Measurements from ENCODE around the gene NME9. TPM values are rescaled to one million over a fixed set of nuclear protein-coding genes. Genes with fewer than 3 reads are reported as not detected.

The NME9 gene
- total RNA-seq, 4 donors from 2014 or later, result 0.47 to 0.54 TPM; not detected in 2

DNA sequence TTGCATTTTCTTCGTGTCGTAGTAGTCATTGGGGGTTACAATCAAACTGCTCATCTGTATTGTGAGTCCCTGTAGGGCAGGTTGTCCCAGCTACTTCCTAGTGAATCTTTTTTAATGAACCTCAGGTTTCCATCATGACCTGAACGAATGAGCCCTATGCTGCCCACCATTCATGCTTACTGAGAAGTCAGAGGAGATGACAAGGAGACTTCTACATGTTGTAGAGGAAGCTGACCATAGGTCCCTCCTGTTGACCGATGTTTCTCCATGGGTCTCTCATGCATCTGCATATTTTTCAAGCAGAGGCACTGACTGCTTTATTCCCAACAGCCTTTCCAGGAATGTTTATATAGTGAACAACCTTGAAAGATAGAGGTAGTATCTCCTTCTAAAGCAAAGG lies 5.0 kb upstream of the NME9 start:
- H3K36me3 ChIP-seq, result no peaks in the 10 kb centered on the region
- no peak for ATAC-seq
- H3K27ac ChIP-seq, result no peak overlapping the region
- H3K4me3 ChIP-seq, result no peak overlapping the region
- TF ChIP-seq, protein P1, sequence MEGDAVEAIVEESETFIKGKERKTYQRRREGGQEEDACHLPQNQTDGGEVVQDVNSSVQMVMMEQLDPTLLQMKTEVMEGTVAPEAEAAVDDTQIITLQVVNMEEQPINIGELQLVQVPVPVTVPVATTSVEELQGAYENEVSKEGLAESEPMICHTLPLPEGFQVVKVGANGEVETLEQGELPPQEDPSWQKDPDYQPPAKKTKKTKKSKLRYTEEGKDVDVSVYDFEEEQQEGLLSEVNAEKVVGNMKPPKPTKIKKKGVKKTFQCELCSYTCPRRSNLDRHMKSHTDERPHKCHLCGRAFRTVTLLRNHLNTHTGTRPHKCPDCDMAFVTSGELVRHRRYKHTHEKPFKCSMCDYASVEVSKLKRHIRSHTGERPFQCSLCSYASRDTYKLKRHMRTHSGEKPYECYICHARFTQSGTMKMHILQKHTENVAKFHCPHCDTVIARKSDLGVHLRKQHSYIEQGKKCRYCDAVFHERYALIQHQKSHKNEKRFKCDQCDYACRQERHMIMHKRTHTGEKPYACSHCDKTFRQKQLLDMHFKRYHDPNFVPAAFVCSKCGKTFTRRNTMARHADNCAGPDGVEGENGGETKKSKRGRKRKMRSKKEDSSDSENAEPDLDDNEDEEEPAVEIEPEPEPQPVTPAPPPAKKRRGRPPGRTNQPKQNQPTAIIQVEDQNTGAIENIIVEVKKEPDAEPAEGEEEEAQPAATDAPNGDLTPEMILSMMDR (IDR thresholded peaks at IDR 0.05), result no peak
- TF ChIP-seq EP300 (IDR thresholded peaks at IDR 0.05) (no peak), POLR2AphosphoS5 (IDR thresholded peaks at IDR 0.05) (no peak), POLR2A (IDR thresholded peaks at IDR 0.05) (no peak)
- H3K27me3 ChIP-seq, result no peaks in the 10 kb centered on the region
- H3K9me3 ChIP-seq, result no peaks in the 10 kb centered on the region
- H3K4me1 ChIP-seq, result peaks cover 0 to 5% (median 0%) of the 10 kb centered on the region in 3 donors
- 48 to 86% methylated on average over 3 to 4 of the region's 4 CpGs for WGBS, 2 donors (ENCODE audit: low coverage in 1 of 2)

DNA sequence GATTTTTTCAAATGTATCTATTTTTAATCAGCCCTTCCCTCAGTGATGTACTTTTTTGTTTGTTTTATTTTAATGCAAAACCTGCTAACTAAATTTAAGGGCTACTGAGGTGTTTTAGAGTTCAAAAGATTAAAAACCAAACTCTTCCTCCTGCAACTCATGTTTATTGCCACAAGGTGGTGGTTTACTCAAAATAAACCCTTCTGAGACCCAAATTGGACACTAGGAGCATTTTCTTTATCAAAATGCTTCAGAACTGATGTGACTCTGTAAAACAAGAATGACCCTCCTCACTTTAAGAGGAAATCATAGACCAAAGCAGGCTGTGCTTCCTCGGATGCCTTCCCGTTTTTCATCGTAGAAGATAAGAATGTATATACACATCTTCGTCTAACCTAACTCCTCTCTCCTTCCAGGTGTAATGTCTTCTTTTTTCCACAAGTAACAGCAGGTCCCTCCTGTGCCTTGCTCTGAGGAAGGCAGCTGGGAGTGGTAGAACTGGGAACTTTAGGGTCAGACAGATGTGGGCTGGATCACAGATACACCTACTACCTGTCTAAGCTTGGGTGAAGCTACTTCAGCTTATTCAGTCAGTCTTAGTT lies 2.9 kb upstream of the NME9 start:
- no peak for ATAC-seq
- TF ChIP-seq, protein P1 (IDR thresholded peaks at IDR 0.05), result peak; percentile 43 to 73 (median 71)
- no peak for TF ChIP-seq EP300 (IDR thresholded peaks at IDR 0.05)
- 9 to 31% methylated on average over 4 of the region's 4 CpGs for WGBS, 2 donors (ENCODE audit: low coverage in 1 of 2)

DNA sequence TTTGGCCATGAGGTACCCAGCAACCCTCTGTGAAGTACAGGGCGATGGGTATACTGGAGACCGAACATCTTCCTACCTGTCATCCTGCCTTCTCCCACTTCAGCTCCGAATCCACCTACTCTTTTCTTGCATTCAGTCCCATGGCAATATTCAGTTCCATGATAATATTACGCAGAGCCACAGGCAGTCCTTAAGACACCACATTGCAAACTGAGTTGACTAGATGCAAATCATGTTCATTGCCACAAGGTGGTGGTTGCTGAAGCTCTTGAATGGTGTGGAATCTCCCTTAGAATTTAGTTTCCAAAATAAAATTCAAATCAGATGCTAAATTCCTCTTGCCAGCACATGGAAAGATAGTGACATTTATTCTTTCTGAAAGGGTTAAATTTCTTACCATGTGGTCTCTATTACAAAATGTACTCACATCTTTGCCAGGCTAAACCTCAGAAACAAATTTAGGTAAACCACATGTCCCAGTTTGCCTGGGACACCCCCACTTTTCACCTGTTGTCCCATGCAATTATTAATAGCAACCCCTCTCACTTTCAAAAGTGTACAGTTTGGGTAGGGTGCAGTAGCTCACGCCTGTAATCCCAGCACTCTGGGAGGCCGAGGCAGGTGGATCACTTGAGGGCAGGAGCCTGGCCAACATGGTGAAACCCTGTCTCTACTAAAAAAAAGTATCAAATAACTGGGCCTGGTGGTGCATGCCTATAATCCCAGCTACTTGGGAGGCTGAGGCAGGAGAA lies 1.7 kb upstream of the NME9 start:
- H3K27me3 ChIP-seq, result no peaks in the 10 kb centered on the region
- H3K4me3 ChIP-seq, result no peak overlapping the region
- peaks cover 0 to 22% (median 5%) of the 10 kb centered on the region in 3 donors for H3K4me1 ChIP-seq
- no peak for ATAC-seq
- whole genome bisulfite sequencing, 2 donors (ENCODE audit: low coverage in 1 of 2), result 91 to 98% methylated on average over 4 of the region's 6 CpGs
- no peak for TF ChIP-seq POLR2AphosphoS5 (IDR thresholded peaks at IDR 0.05)
- TF ChIP-seq EP300 (IDR thresholded peaks at IDR 0.05), result no peak
- TF ChIP-seq, protein P1 (IDR thresholded peaks at IDR 0.05), result peak in 3 of 4 experiments; percentile 14 to 20 (median 19)
- no peak overlapping the region for H3K27ac ChIP-seq
- H3K9me3 ChIP-seq, result no peaks in the 10 kb centered on the region
- no peaks in the 10 kb centered on the region for H3K36me3 ChIP-seq

More for the DNA sequence above, 2.9 kb upstream of the NME9 start:
- H3K4me3 ChIP-seq, result no peak overlapping the region
- no peaks in the 10 kb centered on the region for H3K27me3 ChIP-seq
- peaks cover 0 to 22% (median 5%) of the 10 kb centered on the region in 3 donors for H3K4me1 ChIP-seq
- no peaks in the 10 kb centered on the region for H3K36me3 ChIP-seq
- H3K9me3 ChIP-seq, result no peaks in the 10 kb centered on the region
- no peak overlapping the region for H3K27ac ChIP-seq

DNA sequence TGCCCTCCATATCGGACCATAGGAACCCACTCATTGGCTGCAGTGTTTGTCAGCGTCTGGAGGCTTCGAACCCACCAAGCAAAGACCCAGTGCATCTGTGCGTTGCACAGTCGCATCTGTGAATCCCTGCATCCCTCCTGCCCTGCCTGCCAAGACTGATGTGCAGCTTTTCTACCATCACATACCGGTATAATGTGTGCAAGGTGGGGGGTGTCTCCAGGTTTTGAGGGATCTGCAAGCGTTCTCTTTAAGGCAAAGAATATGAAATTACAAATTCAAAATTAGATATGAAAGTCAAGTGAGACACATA lies 288 bp upstream of the NME9 start:
- Histone ChIP-seq H3K36me3 (no peaks in the 10 kb centered on the region), H3K27ac (peak overlapping the region in 3 of 4 donors; percentile 52 to 76 (median 53)), H3K27me3 (no peaks in the 10 kb centered on the region), H3K4me1 (peaks cover 0 to 22% (median 5%) of the 10 kb centered on the region in 3 donors), H3K9me3 (no peaks in the 10 kb centered on the region), H3K4me3 (peak overlapping the region; percentile 46 to 57)
- 21% methylated on average over 2 of the region's 7 CpGs; no CpG with 5 or more reads in 1 of the 2 donors for WGBS, 2 donors (ENCODE audit: low coverage in 1 of 2)
- no peak for TF ChIP-seq EP300 (IDR thresholded peaks at IDR 0.05)
- TF ChIP-seq POLR2A (IDR thresholded peaks at IDR 0.05), result no peak
- TF ChIP-seq POLR2AphosphoS5 (IDR thresholded peaks at IDR 0.05), result no peak
- TF ChIP-seq, protein P1 (IDR thresholded peaks at IDR 0.05), result no peak
- ATAC-seq, result no peak

DNA sequence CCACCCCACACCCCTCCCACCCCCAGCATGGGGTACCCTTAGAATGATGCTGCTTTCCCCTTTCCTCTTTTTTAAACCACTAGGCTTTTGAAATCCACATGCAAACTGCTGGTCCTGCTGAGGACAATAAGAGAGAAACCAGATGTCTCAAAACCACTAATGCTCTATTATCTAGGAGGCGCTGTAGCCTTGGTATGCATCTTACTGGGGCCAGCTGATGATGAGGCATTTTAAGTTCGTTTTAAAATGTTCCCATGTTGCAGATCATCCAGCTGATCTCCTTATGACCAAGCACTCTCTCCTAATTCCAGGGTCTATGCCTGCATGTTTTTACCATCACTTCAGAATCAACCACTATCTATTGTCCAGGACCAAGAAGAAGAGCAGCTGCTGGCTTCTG lies 1.3 kb downstream of the NME9 start:
- H3K27ac ChIP-seq, result no peak overlapping the region
- no peaks in the 10 kb centered on the region for H3K36me3 ChIP-seq
- ATAC-seq, result no peak
- TF ChIP-seq EP300 (IDR thresholded peaks at IDR 0.05) (no peak), POLR2AphosphoS5 (IDR thresholded peaks at IDR 0.05) (no peak), POLR2A (IDR thresholded peaks at IDR 0.05) (no peak)
- TF ChIP-seq, protein P1 (IDR thresholded peaks at IDR 0.05), result no peak
- H3K4me1 ChIP-seq, result peaks cover 0 to 22% (median 5%) of the 10 kb centered on the region in 3 donors
- WGBS, 2 donors (ENCODE audit: low coverage in 1 of 2), result 19 to 31% methylated on average over 2 of the region's 2 CpGs
- H3K9me3 ChIP-seq, result no peaks in the 10 kb centered on the region
- no peaks in the 10 kb centered on the region for H3K27me3 ChIP-seq
- no peak overlapping the region for H3K4me3 ChIP-seq
